HG03066 (cell line): ENCODE data around the gene ZNF354C.

ENCODE experiments used
- ATAC-seq: cut with Tn5 transposase; IDR thresholded peaks from one replicate; pipeline ENCODE4 v1.9.1; 2021; ENCODE audit warnings: low read depth; ENCODE audit not compliant: unreplicated experiment

The ZNF354C gene

GRCh38 chr5:179126506-179126991, 66.4 kb downstream of the ZNF354C start:
- no peak for ATAC-seq

GRCh38 chr5:179127136-179128040, 67.2 kb downstream of the ZNF354C start:
- ATAC-seq, result no peak

DNA sequence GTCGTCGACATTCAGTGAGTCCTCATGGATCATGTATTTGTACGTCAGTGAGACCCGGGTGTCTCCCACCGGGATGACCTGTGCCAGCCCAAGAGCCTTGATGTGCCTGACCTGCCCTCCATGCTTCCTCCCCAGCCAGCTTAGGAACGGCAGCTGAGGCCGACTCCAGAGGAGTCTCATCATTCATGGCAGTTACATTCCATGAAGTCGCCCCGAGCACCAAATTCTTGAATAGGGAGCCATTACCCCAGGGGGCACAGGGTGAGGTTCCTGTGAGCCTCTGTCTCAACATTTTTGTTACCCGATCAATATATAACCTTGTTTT, 67.8 kb downstream of the ZNF354C start:
- ATAC-seq, result no peak

DNA sequence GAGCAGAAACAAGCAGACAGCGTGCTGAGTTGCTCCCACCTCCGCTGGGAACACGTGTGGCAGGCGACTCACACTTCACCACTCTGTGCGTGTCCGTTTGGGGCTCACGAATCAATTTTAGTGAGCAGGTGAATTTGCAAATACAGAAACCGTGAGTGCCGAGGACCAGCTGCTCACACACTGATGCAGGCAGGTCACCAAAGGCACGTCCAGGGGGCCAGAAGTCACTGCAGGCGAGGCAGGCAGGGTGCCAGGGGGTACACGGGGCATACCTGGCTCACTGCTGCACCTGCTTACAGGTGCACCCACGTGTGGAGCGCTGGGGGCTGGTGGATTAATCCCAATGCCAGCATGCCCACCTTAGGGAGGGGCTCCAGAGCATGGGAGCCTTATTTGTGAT, 68.8 kb downstream of the ZNF354C start:
- no peak for ATAC-seq

- ATAC-seq, result no peak
These were observed 69.5 kb downstream of the ZNF354C start for GRCh38 chr5:179129607-179130071.

DNA sequence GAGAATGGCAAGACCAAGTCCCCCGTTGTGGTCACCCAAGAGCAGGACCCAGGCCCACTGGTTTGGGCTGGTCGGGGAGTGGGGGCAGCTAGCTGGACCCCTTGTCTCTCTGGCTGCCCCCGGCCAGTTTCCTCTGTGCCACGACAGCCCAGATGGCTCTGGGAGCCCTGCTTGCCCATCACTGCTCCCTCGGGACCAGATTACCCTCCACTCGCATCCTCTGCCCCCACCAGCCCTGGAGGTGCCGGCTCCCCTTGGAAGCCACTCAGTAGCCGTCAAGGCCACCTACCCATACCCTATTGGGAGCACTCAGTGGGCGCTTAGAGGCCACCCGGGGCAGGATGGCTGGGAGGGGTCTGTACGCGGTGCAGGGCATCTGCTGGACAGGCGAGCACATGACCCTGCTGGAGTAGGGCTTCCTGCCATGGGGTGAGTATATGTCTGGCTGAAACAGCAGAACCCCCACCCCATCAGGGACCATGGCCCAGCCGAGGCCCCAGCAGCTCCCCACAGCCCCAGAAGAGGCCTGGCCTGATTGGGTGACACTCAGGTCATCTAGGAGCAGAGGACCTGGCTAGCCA, 70.0 kb downstream of the ZNF354C start:
- no peak for ATAC-seq

- ATAC-seq, result no peak
These were observed 71.2 kb downstream of the ZNF354C start for GRCh38 chr5:179131321-179131835.

DNA sequence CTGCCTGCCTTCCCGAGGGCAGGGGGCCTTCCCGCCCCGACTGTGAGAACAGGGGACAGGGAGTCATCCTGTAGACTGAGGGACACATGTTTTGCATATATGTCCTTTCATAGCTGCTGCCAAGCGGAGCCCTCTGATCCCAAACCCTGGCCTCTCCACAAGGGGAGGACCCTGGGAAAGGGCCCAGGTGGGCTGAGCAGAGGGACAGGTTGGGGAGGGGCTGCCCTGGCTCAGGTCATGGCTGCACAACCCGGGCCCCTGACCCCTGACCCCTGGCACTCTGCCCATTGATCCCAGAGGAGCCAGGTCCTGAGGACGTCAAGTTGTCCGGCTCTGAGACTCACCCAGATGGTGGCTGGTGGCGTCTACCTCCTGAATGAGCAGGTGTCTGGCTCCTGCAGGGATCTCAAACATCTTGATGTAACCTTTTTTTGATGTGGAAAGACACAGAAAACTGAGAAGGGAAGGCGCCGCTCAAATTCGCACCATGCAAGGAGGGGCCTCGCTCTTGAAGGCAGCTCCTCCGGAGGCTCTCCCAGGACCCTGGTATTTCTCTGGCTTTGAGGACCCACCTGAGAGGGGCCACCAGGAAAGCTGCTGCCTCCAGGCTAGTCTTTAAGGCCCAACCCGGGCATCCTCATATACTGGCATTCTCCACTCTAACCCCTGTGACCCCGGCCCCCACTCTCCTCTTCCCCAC, 71.9 kb downstream of the ZNF354C start:
- no peak for ATAC-seq

- no peak for ATAC-seq
These were observed 72.6 kb downstream of the ZNF354C start for GRCh38 chr5:179132586-179133355.
